HG02623 (cell line): ENCODE measurements around the gene NIN.

Experiments used
- ATAC-seq: cut with Tn5 transposase; IDR thresholded peaks from one replicate; pipeline ENCODE4 v1.9.1; 2021; ENCODE audit warnings: moderate library complexity; ENCODE audit not compliant: unreplicated experiment

The NIN gene

DNA sequence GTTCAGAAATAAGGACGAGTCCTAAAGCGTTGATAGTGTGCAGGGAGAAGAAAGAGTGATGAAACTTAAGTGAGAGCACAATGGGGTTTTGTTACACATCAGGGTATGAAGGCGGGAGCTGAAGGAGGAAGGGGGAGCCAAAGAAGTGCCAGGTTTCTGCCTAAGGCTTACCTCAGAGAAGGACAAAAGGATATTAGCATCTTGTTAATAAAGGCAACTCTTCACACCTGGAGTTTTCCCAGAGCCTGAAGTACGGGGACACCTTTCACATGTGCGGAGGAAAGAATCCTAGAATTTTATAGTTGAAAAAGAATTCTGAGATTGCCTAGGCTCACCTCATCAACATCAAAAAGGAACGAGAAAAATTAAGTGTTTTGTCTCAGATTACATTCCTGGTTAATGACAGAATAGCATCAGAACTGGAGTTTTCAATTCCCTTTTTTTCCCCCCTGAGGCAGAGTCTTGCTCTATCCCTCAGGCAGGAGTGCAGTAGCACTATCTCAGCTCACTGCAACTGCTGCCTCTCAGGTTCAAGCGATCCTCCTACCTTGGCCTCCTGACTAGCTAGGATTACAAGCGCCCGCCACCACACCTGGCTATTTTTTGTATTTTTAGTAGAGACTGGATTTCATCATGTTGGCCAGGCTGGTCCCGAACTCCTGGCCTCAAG lies 160.6 kb downstream of the NIN start:
- no peak for ATAC-seq
